ENCODE data around the gene TBRG4.

Gene TBRG4

GRCh38 chr7:45073031-45073785, 38.3 kb downstream of the TBRG4 start:
- no peak for DNase-seq

- DNase-seq, result no peak
These were observed 39.1 kb downstream of the TBRG4 start for GRCh38 chr7:45072131-45073030.

- DNase-seq, result no peak
These were observed 40.0 kb downstream of the TBRG4 start for GRCh38 chr7:45071528-45071927.

- no peak for DNase-seq
These were observed 41.2 kb downstream of the TBRG4 start for GRCh38 chr7:45070254-45070642.

GRCh38 chr7:45069444-45070253, 41.8 kb downstream of the TBRG4 start:
- DNase-seq, result no peak

GRCh38 chr7:45068236-45069023, 43.1 kb downstream of the TBRG4 start:
- no peak for DNase-seq

GRCh38 chr7:45067582-45067981, 43.9 kb downstream of the TBRG4 start:
- no peak for DNase-seq

- DNase-seq, result no peak
These were observed 45.1 kb downstream of the TBRG4 start for GRCh38 chr7:45066409-45066808.

GRCh38 chr7:45065031-45065995, 46.2 kb downstream of the TBRG4 start:
- DNase-seq, result no peak

GRCh38 chr7:45064047-45064725, 47.3 kb downstream of the TBRG4 start:
- no peak for DNase-seq

- DNase-seq, result no peak
These were observed 49.6 kb downstream of the TBRG4 start for GRCh38 chr7:45061806-45062425.

- no peak for DNase-seq
These were observed 50.1 kb downstream of the TBRG4 start for GRCh38 chr7:45061352-45061751.

GRCh38 chr7:45060295-45060694, 51.2 kb downstream of the TBRG4 start:
- DNase-seq, result no peak

- no peak for DNase-seq
These were observed 53.6 kb downstream of the TBRG4 start for GRCh38 chr7:45057878-45058277.

- DNase-seq, result no peak
These were observed 55.8 kb downstream of the TBRG4 start for GRCh38 chr7:45055594-45056219.

GRCh38 chr7:45055016-45055415, 56.5 kb downstream of the TBRG4 start:
- no peak for DNase-seq

GRCh38 chr7:45054442-45054841, 57.1 kb downstream of the TBRG4 start:
- DNase-seq, result no peak

- no peak for DNase-seq
These were observed 57.6 kb downstream of the TBRG4 start for GRCh38 chr7:45053941-45054340.

- no peak for DNase-seq
These were observed 58.1 kb downstream of the TBRG4 start for GRCh38 chr7:45053401-45053800.

- DNase-seq, result no peak
These were observed 59.5 kb downstream of the TBRG4 start for GRCh38 chr7:45052011-45052410.

Data from CD4-positive, alpha-beta T cell treated with Interleukin-6 for 4 hours (primary cell).